Measurements from ENCODE around the gene KRTAP19-8. TPM values are rescaled to one million over a fixed set of nuclear protein-coding genes. Genes with fewer than 3 reads are reported as not detected.

KRTAP19-8 gene, protein sequence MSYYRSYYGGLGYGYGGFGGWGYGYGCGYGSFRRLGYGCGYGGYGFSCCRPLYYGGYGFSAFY
- not detected for total RNA-seq
- not detected for polyA plus RNA-seq

GRCh38 chr21:31038376-31038775 is at the start of gene KRTAP19-8:
Gene KRTAP19-8, minus strand, starts transcription at chr21:31038476. Its CDS starts 33 bp downstream, at chr21:31038443.
- no peak for DNase-seq (ENCODE audit: low spot score)
- no peak within 1 kb of the TSS for H3K9ac ChIP-seq (ENCODE audit: low read depth in 1 of 2, low read length in 2 of 2)
- no peaks in the 10 kb centered on the region for H3K4me1 ChIP-seq (ENCODE audit: control insufficient read depth in 4 of 4, insufficient read depth in 4 of 4, low read length in 3 of 4)
- no peaks in the 10 kb centered on the region for H3K27me3 ChIP-seq (ENCODE audit: control insufficient read depth in 4 of 4, insufficient read depth in 4 of 4, low read length in 3 of 4)
- 47% methylated on average over 2 of the region's 2 CpGs for WGBS
- H3K36me3 ChIP-seq (ENCODE audit: control insufficient read depth in 4 of 4, insufficient read depth in 3 of 4, low read depth in 1 of 4, low read length in 3 of 4): no peaks in the 10 kb centered on the region
- TF ChIP-seq RXRA (IDR thresholded peaks at IDR 0.05): no peak
- TF ChIP-seq RAD21 (IDR thresholded peaks at IDR 0.05): no peak
- no peak for TF ChIP-seq ZBTB33 (IDR thresholded peaks at IDR 0.05)
- no peak for TF ChIP-seq GABPA (IDR thresholded peaks at IDR 0.05 in 1 of 2, conservative IDR thresholded peaks at IDR 0.05 in 1 of 2)
- no peak for TF ChIP-seq SP1 (IDR thresholded peaks at IDR 0.05)
- TF ChIP-seq CTCF (IDR thresholded peaks at IDR 0.05; ENCODE audit: low read depth, low read length, missing input control): no peak
- TF ChIP-seq JUND (IDR thresholded peaks at IDR 0.05): no peak
- TF ChIP-seq HNF4A (conservative IDR thresholded peaks at IDR 0.05): no peak
- TF ChIP-seq HNF4G (IDR thresholded peaks at IDR 0.05): no peak
- TF ChIP-seq NR2F2 (IDR thresholded peaks at IDR 0.05): no peak
- no peak for TF ChIP-seq FOXA2 (IDR thresholded peaks at IDR 0.05)
- no peak for TF ChIP-seq YY1 (IDR thresholded peaks at IDR 0.05)
- TF ChIP-seq REST (IDR thresholded peaks at IDR 0.05): no peak
- TF ChIP-seq TAF1 (conservative IDR thresholded peaks at IDR 0.05): no peak
- TF ChIP-seq EGR1 (IDR thresholded peaks at IDR 0.05; ENCODE audit: low read depth in 2 of 2): no peak
- H3K27ac ChIP-seq (ENCODE audit: low read depth in 1 of 2, low read length in 2 of 2): no peak within 1 kb of the TSS
- H3K4me3 ChIP-seq (ENCODE audit: low read depth in 1 of 3, low read length in 3 of 3): no peak within 1 kb of the TSS
- no peaks in the 10 kb centered on the region for H3K9me3 ChIP-seq (ENCODE audit: control insufficient read depth in 4 of 4, low read length in 3 of 4)

DNA sequence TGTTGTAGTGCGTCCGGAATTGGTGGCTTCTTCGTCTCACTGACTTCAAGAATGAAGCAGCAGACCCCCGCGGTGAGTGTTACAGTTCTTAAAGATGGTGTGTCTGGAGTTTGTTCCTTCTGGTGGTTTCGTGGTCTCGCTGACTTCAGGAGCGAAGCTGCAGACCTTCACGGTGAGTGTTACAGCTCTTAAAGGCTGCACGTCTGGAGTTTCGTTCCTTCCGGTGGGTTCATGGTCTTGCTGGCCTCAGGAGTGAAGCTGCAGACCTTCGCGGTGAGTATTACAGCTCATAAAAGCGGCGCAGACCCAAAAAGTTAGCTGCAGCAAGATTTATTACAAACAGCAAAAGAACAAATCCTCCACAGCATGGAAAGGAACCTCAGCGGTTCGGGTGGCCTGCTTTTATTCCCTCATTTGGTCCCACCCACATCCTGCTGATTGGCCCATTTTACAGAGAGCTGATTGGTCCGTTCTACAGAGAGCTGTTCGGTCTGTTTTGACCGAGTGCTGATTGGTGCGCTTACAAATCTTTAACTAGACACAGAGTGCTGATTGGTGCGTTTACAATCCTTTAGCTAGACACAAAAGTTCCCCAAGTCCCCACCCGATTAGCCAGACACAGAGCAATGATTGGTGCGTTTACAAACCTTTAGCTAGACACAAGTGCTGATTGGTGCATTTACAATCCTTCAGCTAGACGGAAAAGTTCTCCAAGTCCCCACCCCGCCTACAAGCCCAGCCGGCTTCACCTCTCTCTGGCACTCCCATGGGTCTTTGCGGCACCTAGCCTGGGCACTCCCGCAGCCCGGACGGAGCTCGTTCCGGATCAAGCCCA is 49.6 kb upstream of the KRTAP19-8 start:
- Histone ChIP-seq H3K36me3 (ENCODE audit: control insufficient read depth in 4 of 4, insufficient read depth in 3 of 4, low read depth in 1 of 4, low read length in 3 of 4) (no peaks in the 10 kb centered on the region), H3K4me3 (ENCODE audit: low read depth in 1 of 3, low read length in 3 of 3) (no peak overlapping the region), H3K9ac (ENCODE audit: low read depth in 1 of 2, low read length in 2 of 2) (no peak overlapping the region), H3K9me3 (ENCODE audit: control insufficient read depth in 4 of 4, low read length in 3 of 4) (no peaks in the 10 kb centered on the region), H3K27me3 (ENCODE audit: control insufficient read depth in 4 of 4, insufficient read depth in 4 of 4, low read length in 3 of 4) (no peaks in the 10 kb centered on the region), H3K27ac (ENCODE audit: low read depth in 1 of 2, low read length in 2 of 2) (no peak overlapping the region), H3K4me1 (ENCODE audit: control insufficient read depth in 4 of 4, insufficient read depth in 4 of 4, low read length in 3 of 4) (no peaks in the 10 kb centered on the region)
- 77% methylated on average over 34 of the region's 34 CpGs for WGBS
- no peak for DNase-seq (ENCODE audit: low spot score)
- TF ChIP-seq, protein P1, sequence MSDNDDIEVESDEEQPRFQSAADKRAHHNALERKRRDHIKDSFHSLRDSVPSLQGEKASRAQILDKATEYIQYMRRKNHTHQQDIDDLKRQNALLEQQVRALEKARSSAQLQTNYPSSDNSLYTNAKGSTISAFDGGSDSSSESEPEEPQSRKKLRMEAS (IDR thresholded peaks at IDR 0.05): no peak
- TF ChIP-seq SP1 (IDR thresholded peaks at IDR 0.05): no peak
- TF ChIP-seq RXRA (IDR thresholded peaks at IDR 0.05): no peak
- TF ChIP-seq TAF1 (conservative IDR thresholded peaks at IDR 0.05): no peak
- TF ChIP-seq ATF3 (IDR thresholded peaks at IDR 0.05): no peak
- TF ChIP-seq EGR1 (IDR thresholded peaks at IDR 0.05; ENCODE audit: low read depth in 2 of 2): no peak
- TF ChIP-seq REST (IDR thresholded peaks at IDR 0.05): no peak
- TF ChIP-seq NR2F2 (IDR thresholded peaks at IDR 0.05): no peak
- TF ChIP-seq HNF4A (conservative IDR thresholded peaks at IDR 0.05): no peak
- TF ChIP-seq FOXA1 (IDR thresholded peaks at IDR 0.05): no peak
